Activated gamma-delta T cell (primary cell): Measurements from ENCODE around the gene NR4A1.
A peak's percentile ranks its signal among the peaks of the same experiment; 100 is the strongest.

Source experiments
- DNase-seq: peaks from one replicate; lab custom pipeline; 2025; lab: John Stamatoyannopoulos, UW
- total RNA-seq, 2 donors: gene quantifications; one replicate each; lab custom pipeline; 2026; lab: John Stamatoyannopoulos, UW

The NR4A1 gene
- 3.6 to 9.0 reads per million in 2 donors for total RNA-seq

DNA sequence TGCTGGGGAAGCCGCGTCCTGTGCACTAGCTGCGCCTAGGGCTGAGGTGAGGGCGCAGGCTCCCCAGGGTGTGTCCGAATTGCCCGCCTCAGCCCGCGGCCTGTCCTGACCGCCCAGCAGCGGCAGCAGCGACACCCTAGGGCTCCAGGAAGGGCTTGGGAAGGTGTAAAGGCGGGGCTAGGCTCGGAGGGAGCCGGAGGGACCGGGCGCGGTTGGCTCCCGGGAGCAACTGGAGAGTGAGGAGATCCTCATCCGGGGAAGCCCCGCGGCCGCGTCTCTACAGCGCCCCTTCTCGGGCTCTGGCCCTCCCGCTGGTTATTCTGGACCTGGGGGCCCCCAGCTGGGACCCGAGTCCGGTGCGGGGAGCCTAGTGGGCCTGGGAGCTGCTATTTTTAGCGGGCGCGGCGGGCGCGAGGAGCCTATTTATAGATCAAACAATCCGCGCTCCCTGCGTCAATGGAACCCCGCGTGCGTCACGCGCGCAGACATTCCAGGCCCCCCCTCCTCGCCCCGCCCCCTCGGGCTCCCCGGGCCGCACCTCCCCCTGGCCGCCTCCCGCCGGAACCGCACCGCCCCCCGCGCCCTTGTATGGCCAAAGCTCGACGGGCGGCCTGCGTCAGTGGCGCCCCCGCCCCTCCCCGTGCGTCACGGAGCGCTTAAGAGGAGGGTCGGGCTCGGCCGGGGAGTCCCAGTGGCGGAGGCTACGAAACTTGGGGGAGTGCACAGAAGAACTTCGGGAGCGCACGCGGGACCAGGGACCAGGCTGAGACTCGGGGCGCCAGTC, at the start of gene NR4A1:
Gene NR4A1 (plus strand): TSS at position 685 of the 784 bp plus-strand sequence. CDS start 2,887 bp downstream, outside the sequence.
- DNase-seq = peak; percentile 100

DNA sequence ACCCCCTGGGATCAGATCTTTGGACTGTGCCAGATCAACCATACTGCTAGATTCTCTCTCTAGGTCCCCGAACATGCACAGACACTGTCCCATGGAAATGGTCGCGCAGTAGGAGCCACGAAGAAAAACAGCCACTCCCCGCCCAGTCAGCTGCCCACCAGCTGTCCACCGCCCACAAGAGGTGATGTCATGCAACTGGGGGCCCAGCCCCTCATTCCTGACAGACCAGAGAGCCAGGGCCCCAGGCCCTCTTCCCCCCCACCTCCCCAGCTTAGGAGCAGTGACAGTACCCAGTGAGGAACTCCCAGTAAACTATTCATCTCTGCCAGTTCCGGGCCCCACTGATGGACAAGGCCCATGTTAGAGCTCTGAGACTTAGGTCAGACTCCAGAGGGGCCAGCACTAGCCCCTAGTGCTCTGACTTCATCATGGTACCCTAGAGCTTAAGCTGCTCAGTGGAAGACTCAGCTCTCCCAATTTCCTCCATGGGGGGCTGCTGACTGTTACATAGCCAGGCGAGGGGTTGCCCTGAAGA, 48.2 kb upstream of the NR4A1 start:
- DNase-seq = no peak

- DNase-seq = no peak
These were observed 47.7 kb upstream of the NR4A1 start for GRCh38 chr12:52003591-52003990.

- no peak for DNase-seq
These were observed 47.1 kb upstream of the NR4A1 start for GRCh38 chr12:52004042-52004648.

- DNase-seq = no peak
These were observed 45.9 kb upstream of the NR4A1 start for GRCh38 chr12:52005218-52005902.

- DNase-seq = peak; percentile 16
These were observed 45.1 kb upstream of the NR4A1 start for GRCh38 chr12:52005903-52006703.

DNA sequence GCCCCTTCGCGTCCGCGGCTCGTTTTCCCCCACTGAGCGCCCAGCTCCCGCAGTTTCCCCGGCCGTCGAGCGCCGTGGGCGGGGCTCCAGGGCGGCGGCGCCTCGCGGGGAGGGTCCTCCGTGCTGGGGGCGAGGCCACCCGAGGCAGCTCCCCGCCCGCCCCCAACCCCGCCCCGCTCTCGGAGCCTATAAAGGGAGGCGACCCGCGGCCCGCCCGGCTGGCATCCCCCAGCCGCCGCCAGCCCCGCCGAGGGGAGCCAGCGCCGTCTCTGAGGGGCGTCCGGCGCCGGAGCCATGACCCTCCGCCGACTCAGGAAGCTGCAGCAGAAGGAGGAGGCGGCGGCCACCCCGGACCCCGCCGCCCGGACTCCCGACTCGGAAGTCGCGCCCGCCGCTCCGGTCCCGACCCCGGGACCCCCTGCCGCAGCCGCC, 44.5 kb upstream of the NR4A1 start, which contains the start of gene TAMALIN:
Gene TAMALIN (plus strand): TSS at position 221 of the 432 bp plus-strand sequence. CDS start 74 bp downstream, at position 295.
- peak; percentile 74 for DNase-seq

DNA sequence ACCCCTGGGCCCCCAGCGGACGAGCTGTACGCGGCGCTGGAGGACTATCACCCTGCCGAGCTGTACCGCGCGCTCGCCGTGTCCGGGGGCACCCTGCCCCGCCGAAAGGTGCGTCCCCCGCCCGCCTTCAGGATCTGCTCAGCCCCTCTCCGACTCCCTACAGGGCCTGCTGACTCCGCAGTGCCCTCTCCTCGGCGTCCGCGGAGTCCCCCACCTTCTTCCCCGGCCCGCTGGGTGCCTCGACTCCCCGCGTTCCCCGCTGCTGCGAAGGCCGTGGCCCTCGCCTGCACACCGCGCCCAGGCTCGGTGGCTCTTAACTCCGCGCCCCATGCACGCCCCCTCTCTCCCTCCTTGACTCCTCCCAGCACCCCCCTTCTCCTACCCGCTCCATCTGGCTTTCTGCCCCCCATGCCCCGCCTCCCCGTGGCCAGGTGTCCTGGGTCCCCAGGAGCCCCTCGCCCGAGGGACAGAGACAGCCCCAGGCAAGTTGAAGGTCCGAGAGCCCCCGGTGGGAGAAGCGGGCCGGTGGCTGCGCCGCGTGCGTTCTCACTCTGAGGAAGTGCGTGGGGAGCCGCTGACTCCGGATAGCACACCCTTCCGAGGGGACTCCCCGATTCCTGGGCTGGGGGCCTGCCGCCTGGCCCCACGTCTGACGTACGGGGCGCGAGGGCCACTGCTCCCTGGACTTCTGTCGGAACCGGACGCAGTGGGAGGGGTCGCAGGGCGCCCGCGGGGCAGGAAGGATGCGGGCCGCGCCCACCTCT, 43.9 kb upstream of the NR4A1 start:
- peak; percentile 42 for DNase-seq

DNA sequence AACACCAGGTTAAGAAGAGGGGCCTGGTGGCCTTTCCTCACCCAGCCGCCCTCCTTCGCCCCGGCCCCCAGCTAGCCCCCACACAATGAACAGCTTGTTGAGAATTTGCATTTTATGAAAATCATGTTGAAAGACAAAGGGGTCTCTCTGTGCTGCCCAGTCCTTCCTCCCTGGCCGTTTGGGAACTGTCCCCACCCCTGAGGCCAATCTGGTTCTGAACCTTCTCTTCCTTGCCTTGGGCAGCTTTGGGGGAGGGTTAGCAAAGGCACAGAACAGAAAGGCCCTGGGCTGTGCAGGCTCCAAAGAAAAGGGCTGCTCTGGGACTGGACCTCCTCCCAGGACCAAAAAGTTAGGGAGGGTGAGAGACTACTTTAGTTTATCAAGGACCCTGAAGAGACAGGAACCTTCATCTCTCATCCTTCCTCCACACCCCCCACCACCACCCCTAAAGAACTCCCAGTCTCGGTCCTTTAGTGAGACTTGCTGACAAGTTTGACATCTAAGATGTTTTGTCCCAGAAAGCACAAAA, 43.2 kb upstream of the NR4A1 start:
- no peak for DNase-seq

DNA sequence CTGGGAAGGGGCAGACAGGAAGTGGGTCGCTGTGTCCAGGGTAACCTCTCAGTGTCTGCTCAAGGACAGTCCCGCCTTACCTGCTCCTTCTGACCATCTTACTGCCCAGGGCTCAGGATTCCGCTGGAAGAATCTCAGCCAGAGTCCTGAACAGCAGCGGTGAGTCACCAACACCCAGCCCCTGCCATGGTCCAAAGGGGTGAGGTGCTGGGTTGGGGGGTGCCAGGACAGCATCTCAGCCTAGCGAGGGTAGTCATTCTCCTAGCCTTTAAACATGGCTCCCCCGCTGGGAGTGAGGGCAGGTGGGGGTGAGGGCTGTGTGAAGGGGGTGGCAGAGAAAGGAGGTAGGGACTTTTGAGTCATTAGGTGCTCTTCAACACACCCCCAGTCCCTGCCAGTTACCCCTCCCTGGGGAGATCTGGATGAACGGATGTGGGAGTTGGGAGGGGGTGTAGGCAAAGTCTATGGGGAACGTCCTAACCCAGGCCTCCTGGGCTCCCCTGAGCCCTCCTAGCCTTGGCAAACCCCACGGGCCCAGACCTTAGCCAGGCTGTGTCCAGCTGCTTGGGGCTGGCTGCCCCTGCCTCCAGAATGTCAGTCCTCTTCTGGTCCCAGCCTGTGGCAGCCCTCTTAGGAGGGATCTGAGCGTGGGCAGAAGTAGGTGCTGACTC, 42.0 kb upstream of the NR4A1 start:
- no peak for DNase-seq

DNA sequence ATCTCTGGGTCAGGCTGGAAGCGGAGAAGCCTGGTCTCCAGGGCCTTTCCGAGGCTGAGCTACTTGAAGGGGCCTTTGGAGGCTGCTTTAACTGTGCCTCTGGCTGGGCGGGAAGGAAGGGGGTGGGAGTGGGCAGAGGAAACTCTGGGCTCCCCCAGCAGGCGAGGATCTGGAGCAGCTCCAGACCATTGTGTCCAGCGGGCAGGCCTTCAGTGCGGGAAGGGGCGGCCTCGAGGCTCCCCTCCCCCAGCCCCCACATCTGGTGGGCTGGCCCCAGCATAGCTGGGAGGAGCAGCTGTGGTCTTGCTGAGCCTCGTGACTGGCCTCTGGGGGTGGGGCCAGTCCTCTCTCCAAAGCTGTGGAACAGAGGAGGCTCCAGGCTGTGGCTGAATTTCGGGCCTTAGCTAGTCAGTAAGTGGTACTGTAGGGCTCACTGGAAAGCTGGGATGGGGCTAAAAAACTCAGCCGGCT, 41.1 kb upstream of the NR4A1 start:
- DNase-seq = no peak

- DNase-seq = no peak
These were observed 40.3 kb upstream of the NR4A1 start for GRCh38 chr12:52010692-52011601.

- no peak for DNase-seq
These were observed 39.5 kb upstream of the NR4A1 start for GRCh38 chr12:52011602-52012214.

GRCh38 chr12:52013626-52014310, 37.5 kb upstream of the NR4A1 start:
- no peak for DNase-seq

DNA sequence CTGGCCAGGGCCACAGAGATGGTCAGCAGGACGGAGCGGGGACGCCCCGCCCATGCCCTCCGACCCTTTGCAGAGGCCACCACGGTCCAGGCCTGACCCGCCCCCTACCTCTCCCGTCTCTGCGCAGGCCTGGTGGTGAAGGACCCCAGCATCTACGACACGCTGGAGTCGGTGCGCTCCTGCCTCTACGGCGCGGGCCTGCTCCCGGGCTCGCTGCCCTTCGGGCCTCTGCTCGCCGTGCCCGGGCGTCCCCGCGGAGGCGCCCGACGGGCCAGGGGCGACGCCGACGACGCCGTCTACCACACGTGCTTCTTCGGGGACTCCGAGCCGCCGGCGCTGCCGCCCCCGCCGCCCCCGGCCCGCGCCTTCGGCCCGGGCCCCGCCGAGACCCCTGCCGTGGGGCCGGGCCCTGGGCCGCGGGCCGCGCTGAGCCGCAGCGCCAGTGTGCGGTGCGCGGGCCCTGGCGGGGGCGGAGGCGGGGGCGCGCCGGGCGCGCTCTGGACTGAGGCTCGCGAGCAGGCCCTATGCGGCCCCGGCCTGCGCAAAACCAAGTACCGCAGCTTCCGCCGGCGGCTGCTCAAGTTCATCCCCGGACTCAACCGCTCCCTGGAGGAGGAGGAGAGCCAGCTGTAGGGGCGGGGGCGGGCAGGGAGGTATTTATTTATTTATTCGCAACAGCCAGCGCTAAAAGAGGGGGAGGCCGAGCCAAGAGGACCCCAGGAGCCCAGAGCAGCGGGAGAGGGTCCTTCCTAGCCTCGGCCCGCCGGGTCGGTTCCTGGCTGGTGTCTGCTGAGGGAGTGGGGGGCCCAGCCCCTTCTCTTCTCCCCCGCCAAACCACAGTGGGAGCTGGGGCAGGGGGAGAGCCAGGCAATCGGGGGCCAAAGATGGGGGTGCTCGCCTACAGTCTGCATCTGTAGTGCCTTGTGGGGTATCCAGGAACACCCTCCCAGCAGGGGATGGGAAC, 36.4 kb upstream of the NR4A1 start:
- peak; percentile 22 for DNase-seq

- no peak for DNase-seq
These were observed 35.7 kb upstream of the NR4A1 start for GRCh38 chr12:52015532-52016041.
